Middle frontal gyrus (tissue), 1 donor: ENCODE results near the gene HPS1.
A peak's percentile ranks its signal among the peaks of the same experiment; 100 is the strongest.

Experiments
- DNase-seq: peaks from one replicate; pipeline ENCODE4 v3.0.0-alpha.2; 2015; ENCODE audit warnings: low spot score; ENCODE audit errors: extremely low spot score

Gene HPS1

DNA sequence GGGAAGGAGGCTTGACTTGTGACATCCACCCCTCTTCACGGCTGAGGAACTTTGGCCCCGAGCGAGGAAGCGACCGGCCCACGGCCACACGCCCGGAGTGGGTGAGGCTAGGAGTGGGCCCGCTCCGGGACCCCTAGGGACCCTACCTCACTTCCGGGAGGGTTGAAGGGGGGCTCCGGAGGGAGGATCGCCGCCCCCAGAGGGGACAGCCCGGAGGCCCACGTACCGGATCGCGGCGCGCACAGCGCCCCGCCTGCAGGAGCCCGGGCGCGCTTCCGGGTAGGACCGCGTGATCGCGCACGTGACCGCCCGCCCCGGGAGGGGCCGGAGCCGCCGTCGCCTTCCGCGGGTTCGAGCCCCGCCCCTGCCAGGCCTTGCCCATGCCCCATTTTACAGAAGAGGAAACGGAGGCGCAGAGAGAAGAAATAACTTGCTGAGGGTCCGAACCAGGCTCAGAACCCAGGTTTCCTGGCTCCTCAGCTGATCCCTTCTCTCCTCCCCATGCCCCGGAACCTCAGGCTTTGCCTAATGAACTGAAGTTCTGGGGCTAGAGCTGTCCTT, at the start of gene HPS1:
Gene HPS1 (minus strand): TSS at position 275 of the 561 bp plus-strand sequence. CDS start 3,695 bp downstream, outside the sequence.
- peak; percentile 36 for DNase-seq

DNA sequence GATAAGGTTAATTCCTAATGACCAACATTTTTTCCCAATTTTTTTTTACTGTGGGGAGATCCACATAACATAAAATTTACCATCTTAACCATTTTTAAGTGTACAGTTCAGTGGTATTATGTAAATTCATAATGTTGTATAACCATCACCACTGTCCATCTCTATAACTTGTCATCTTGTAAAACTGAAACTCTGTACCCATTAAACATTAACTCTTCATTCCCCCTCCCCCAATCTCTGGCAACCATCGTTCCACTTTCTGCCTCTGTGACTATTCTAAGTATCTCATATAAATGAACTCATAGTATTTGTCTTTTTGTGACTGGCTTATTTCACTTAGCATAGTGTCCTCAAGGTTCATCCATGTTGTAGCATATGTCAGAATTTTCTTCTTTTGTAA, 46.0 kb upstream of the HPS1 start:
- DNase-seq, result no peak

DNA sequence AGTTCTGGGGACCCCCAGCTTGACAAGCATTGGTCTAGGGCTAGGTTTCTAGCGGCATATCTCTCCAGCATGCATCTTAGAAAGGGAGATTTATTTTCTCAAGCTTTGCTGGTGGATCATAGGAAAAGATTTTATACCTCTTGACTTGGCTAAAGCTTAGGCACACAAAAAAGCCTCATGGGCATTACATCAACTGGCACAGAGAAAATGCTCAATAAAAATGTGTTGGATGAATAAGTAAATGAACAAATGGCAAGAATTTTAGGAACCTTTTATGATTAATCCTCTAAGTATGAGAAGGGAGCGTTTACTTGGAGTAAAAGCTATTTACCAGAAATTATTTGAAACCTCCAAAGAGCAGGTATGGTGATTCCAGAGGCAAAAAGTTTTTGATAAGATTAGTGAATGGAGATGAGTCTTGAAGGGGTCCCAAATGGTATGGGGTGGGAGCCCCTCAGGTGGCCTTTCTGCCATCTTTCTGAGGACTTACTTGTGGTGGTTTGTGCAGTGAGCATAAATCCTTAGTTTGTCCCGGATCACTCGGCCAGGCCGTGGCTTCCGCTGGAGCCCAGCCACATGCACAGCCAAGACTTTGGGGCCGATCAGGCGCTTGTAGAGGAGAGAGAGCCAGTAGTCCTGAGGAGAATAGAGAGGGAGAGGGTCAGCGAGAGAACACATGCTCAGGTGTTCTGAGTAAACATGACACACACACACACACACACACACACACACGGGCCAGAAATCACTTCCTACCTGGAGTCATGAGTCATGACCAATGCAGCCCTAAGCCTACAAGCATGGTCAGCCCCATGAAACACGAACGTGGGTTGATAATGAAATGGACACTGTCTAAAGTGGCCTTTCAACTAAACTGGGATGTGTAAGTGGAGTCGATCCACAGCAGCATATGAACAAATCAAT, 43.1 kb upstream of the HPS1 start:
- no peak for DNase-seq

DNA sequence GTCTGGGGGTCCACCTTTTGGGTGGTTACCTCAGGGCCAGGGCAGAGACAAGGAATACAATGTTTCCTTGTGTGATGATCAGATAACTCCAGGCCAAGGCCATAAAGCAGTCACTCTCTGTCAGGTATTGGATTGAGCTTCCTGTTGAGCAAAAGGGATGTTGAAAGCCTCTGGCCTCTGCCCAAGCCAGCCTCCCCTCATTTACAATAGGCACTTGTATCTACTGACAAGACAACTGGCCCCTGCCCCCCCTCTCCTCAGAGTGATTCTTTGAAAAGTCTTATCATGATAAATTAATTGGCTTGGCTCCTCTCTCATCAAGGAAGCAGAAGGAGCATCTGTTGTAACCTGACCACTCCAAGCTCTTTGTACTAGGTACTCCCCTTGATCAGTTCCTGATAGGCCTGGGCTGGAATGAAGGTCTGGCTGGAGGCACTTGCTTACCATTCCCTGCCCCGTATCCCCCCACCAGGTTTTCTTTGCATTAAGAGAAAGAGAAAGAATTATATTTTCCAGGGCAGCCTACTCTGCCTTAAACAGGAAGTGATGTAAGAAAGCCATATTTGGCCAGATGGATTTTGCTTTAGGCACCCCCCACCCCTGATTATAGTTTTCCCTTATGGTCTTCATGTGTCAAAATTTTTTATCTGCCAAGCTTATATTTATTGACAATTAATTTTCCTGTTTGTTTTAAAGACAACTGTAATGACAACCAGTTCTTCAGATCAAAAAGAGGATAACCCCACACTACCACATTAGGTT, 42.1 kb upstream of the HPS1 start:
- no peak for DNase-seq

DNA sequence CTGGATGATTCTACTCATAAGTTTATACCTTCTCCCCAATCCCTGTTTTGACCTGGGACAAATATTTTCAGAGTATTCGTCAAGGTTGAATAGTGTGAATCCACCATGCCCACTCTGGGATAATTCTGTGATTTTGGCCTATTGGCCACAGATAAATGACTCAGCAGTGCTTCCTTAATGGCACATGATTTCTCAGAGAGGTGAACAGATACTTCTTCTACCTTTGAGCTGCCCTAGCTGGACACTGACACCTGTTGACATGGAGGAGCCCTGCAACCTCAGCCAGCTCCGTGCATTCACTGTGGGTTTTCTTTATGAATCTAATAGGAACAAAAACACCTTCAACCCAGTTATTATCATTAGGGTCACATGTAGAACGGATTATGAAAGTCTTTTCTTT, 40.9 kb upstream of the HPS1 start:
- no peak for DNase-seq

DNA sequence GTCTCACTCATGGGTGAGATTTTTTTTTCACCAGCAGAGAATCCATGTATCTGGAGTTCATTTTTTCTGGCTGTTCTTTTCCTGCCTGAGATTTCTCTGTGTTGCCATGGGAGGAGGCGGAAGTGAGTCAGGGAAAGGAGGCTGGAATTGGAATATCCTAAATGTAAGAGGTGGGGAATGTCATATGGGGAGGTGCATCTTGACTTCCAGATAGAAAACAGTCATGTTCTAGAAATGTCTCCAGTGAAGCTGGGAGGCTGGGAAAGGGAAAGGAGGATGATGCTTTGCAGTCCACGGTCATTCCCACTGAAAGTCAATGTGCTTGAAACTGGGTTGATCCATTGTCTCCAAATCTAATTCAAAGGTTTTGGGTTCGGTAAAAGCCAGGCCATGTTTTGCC, 39.7 kb upstream of the HPS1 start:
- no peak for DNase-seq

DNA sequence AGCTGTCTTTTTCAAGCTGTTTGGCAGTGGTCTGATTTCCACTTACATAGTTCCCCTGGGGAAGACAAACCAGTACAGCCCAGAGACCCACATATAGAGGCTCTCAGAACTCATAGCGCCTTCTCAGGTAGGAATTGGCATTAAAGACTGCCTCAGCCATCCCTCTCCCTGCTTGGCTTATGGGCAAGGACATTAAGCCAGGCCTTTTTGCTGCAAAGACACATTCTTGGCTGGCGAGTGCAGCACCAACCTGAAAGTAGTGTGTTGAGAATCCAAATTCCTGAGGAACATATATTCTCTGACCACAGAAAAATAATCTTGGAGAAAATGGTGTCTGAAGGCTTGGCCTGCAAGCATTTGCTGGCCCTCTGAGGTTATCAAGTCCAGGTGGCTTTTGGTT, 39.2 kb upstream of the HPS1 start:
- no peak for DNase-seq

DNA sequence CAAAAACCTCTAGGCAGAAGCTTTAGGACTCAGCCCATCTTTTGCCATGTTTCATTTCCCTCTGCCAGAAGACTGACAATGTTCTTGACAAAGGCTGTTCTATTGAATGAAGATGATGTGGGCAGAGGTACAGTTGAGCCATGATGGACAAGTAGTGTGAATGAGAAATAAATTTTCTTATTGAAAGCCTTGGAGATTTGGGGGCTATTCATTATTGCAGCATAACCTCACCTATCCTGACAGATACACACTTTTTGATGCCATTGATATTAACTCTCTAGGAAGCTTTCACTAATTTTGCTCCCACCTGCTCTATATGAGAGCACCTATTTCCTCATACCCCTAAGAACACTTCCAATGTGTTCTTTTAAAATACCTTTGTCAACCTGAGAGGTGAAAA, 36.9 kb upstream of the HPS1 start:
- no peak for DNase-seq

DNA sequence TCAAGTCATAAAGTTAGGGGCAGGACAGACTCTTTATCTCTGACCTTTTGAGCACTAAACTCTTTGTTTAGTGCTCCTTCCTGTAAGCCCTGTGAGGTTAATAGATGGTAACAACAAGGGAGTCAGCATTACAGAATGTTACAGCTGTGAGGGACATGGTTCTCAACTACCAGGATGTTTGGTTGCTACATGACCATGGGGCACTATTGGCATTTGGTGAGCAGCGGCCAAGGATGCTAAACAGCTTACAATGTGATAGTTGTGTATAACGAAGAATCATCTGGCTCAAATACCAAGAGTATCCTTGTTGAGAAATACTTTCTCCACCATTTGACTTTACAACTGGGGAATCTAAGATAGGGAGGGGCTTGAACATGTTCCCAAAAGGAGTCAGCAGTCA, 35.4 kb upstream of the HPS1 start:
- no peak for DNase-seq

DNA sequence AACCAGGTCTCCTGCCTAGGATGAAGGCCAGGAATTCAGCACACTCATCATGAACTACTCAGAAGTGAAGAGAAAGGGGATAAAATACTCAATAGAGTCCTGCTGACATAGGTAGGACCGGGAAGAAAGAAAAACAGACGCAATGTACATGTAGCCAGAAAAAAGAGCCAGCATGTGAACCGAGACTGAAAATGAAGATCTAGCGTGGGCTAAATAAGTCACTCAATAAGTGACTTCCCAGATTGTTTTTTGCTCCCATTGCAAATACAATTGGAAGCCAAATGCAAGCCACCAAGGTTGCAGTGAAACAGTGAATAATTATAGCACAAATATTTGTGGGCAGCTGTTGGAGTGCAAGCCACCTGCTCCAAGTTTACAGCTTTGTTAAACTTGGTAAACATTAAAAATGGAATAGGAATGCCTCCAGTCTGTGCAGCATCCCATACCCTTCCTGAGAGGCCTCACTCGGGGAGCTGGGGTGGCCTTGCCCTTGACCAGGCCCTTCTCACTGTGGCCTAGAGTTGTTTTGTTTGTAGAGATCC, 34.7 kb upstream of the HPS1 start:
- DNase-seq, result no peak

DNA sequence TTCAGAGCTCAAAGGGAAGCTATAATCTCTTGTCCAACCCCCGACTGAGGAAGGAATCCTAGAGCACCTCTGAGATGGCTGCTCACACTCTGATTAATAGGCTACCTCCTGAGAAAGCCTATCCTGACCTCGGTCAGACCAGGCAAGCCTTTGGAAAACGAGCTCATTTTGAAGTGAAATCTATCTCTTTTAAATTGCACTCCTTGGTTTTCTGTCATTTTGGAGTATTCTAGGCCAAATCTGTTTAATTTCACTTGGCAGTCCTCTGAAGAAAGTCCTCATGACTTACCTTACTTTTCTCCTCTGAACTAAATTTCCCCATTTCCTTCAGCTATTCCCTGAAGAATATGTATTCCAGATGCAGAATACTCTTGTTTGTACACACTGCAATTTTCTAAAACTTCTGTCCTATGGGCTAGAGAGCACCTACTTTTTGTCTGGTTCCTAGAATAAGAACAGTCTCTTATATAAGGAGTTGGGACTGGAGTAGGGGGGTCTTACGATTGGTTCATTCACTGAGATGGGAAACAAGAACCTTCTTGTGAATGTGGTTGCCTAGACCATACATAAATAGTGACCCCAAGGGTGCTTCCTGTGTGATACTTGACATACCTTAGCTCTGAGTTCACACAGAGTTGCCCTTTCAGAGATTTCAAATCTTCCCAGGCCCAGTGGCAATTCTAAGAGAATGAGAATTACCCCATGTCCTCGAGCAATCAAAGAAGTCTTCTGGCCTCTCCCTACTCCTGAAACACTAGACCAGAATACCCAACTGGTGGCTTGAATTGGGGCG, 31.9 kb upstream of the HPS1 start:
- DNase-seq, result no peak

DNA sequence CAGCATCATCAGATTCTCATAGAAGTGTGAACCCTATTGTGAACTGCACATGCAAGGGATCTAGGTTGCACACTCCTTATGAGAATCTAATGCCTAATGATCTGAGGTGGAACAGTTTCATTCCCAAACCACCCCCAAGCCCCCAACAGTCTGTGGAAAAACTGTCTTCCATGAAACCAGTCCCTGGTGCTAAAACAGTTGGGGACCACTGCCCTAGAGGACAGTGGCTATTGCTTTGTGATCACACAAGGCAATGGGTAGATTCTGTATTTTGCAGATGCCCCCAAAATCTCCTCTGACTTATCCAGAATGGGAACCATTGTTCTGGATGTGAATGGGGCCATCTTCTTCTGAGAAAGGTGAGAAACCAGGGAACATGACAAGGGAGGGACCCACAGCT, 31.1 kb upstream of the HPS1 start:
- DNase-seq, result no peak

DNA sequence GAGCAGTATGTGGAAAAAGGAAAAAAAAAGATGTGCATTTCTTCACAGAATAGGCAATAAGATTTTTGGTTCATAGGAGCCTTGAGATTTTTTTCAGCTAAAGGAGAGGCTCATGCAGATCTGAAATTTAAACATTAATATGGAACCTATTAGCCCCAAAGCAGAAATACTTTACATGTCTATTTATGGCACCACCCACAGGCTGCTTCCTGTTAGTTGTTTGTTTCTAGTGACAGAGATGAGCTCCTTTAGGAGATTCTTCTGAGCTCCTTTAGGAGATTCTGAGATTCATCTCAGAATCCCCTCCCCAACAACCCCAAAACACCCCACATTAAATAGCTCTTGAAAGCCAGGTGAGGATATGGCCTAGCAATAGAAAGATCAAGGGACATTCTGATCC, 27.9 kb upstream of the HPS1 start:
- DNase-seq, result no peak

DNA sequence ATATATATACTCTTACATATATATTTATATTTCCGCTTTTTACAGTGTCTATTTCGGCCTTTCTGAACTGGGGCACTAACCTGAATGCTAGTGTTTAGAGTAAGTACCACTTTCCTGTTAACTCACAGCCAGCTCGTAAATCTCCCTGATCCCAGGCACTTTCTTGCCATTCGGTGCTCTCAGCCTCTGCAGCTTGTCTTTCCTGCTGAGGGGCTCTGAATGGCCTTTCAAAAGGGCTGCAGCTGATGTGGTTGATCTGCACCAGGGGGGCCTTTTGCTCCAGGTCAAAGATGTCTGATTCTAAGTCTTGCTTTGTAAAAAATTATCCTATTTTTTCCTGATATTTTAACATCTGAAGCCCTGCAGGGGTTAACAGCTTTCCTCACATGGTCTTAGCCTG, 25.5 kb upstream of the HPS1 start:
- no peak for DNase-seq

DNA sequence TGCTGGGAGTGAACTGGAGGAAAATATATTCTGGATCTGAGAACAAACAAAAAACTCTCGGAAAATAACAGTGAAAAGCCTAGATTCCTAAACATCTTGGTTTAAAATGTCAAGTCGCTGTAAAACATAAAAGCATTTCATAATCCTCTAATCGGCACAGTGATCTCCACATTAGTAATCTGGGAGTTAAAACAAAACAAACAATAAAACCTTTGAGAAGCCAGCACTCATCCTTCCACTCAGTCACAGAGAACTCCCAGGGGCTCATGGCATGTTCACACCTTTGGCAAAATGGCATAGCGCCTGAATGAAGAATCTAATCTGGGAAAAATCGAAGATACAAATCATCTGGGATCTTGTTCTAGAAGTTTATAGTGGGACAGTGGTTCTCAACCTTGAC, 24.1 kb upstream of the HPS1 start:
- DNase-seq, result no peak

DNA sequence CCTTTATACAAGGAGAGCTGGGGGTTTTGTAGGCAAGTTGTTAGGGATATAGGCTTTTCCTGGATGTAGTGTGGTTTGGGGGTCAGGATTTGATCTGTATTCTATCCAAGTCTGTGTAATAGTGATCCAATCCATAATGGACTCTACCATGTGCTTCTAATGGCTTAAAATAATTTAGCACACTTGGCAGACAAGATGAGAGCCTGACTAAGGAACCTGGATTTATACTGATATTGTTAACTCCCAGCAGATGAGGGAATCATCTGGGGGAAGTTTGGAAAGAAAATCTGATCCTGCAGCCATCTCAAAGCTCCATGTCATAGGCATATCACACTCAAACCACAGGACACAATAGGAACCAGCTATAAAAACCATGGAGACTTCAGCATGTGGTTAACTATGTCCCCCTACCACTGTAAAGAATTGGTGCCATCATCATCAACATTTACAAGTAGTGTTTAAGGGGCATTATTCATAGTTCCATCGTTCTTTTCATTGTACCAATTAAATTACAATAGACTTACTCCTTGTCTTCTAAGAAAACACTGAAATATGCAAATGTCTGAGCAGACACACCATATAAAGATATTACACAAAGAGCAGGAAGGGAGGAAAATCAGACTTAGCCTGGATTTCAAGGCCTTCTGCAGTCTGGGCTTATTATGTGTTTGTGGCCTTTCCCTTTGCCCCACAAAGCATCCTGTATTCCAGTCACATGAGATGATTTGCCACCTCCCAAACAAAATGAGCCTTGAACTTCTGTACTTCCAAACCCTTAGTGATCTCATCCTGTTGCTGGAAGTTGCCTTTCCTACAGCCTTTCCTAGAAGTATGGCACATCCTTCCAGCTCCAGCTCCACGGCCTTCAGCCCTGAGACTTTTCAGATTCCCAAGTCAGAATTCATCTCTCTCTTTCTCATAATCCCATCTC, 22.5 kb upstream of the HPS1 start:
- no peak for DNase-seq

DNA sequence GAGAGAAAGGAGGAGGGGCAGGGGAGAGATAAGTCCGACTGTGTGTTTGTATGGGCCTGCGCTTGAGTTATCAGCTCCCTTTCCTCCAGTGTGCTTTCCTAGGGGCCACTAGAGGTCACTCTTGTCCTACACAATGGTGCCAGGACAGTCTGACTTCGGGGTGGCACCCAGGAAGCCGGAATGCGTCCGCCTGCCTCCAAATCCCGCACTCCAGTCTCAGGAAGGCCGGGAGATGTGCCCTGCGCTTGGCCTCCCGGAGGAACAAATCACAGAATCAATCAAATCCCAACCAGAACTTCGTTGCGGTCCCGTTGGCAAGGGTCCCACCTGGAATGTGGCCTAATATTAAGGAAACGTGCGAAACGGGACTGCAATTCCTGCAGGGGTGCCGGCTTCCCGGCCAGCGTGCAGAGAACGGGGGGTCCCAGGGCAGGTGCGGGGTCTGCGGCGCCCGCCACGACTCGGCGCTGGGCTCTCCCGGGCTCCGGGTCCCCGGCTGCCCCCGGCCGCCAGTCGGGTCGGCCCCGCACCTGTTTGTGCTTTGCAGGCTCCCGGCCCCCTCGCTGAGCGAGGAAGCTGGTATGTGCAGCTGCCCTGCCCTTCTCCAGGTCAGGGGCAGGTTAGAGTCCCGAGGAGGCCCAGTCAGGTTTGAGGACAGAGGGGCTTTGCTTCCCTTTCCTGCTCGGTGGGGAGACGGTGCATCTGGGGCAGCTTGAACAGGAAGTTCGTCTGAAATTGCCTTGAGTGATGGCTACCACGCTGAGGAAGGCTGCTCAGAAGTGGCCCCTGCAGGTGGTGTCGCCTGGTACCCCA, 21.0 kb upstream of the HPS1 start:
- DNase-seq, result peak; percentile 78

DNA sequence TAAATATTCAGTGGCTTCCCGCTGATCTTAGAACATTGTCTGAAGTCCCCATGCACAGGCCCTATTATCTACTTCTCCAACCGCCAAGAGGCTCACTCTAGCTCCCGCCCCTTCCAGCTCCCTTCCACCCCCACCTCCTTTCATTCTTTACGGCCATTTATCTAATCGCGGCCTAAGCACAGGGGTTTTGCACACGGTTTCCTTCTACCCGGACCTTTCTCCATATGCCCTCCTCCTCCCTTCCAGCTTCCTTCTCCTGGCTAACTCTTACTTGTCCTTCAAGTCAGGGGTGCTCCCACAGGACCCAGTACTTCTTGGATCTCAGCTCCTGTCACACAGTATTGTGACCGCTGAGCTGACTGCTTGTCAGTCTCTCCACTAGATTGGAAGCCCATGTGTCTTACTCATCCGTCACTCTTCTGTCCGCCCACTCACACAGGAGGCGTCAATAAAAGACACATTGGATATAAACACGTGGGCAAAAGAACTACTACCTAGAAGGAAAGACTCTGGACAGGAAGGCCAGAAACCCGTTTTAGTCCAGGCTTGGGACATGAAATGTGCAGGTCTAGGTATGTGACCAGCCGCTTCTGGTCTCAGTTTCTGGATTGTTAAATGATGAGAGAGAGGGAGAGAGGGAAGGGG, 20.2 kb upstream of the HPS1 start:
- no peak for DNase-seq

DNA sequence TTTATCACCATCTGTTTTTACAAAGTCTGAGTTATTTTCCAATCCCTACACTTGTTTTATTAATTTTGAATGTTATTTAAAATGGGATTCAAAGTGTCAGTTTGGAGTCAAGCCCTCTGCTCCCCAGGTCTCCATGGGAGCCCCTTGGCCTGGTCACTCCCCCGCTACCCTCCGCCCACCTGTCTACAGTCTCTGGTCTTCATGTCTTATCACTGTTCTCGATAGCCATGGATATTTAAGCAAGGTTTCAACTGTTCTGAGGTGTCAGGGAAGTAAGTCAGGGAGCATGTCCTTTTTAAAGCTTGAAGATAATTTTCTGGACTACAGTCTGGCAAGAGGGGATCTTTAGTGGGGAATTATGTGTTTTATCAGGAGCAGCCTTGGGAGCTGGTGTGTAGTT, 19.1 kb upstream of the HPS1 start:
- DNase-seq, result no peak
